Heart left ventricle (tissue), 13 donors: ENCODE data around the gene C1orf21.

Source experiments
- POLR2A ChIP-seq, 2 donors: fragments of 450-650 bp; IDR thresholded peaks; one replicate each; pipeline ENCODE4 v1.6.1; 2017; ENCODE audit warnings: antibody characterized with exemption in 2 of 2, mild to moderate bottlenecking in 2 of 2, moderate library complexity in 2 of 2
- TF ChIP-seq, protein P1 (sequence below), 12 donors: fragments of 200-600 bp; sonication (generic) in 4 of 12; IDR thresholded peaks; one replicate each; pipeline versions ENCODE4 v1.5.0 to v1.8.0; 2018 to 2022; ENCODE audit warnings: antibody characterized with exemption in 12 of 12, mild to moderate bottlenecking in 5 of 12
- donor health status: ischemic (EF 13 %, LVEDD 7.1; RV severe dilation, severe dysfunction).
- donor health status: DM: no; HTN: yes; CAD: no.
- donor health status: DM: no; HTN: no; CAD: no.
- donor health status: ischemic (EF 25% LVEDD 6.9; RV normal size, moderate dysfunction).
- donor health status: ischemic (EF 25% LVEDD 5.7; RV mildly dilated, moderate dysfunction).
- donor health status: ischemic (EF 35%, LVEDD 5.7; RV mildly dilated, moderate dysfunction).
- donor health status: nonischemic (EF 11% LVEDD 7.7; RV severe dilation, severe dysfunction).
- donor health status: DM: yes; HTN: yes; CAD: no.
- donor health status: PGD.
- donor health status: ischemic (EF 29% LVEDD 5.4; RV normal size, mild dysfunction).
- donor health status: nonischemic (EF 23%, LVEDD 6.1; RV moderate dilation, normal function).

- TF ChIP-seq, protein P1, sequence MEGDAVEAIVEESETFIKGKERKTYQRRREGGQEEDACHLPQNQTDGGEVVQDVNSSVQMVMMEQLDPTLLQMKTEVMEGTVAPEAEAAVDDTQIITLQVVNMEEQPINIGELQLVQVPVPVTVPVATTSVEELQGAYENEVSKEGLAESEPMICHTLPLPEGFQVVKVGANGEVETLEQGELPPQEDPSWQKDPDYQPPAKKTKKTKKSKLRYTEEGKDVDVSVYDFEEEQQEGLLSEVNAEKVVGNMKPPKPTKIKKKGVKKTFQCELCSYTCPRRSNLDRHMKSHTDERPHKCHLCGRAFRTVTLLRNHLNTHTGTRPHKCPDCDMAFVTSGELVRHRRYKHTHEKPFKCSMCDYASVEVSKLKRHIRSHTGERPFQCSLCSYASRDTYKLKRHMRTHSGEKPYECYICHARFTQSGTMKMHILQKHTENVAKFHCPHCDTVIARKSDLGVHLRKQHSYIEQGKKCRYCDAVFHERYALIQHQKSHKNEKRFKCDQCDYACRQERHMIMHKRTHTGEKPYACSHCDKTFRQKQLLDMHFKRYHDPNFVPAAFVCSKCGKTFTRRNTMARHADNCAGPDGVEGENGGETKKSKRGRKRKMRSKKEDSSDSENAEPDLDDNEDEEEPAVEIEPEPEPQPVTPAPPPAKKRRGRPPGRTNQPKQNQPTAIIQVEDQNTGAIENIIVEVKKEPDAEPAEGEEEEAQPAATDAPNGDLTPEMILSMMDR (IDR thresholded peaks at IDR 0.05), result no peak
- no peak for TF ChIP-seq POLR2A (IDR thresholded peaks at IDR 0.05)
Observed at GRCh38 chr1:184635980-184636431, 249.2 kb downstream of the C1orf21 start.
